Measurements from ENCODE around the gene SMARCC1.

SMARCC1 gene

GRCh38 chr3:47636921-47637320 is 144.8 kb downstream of the SMARCC1 start:
- ChIA-PET CTCF (no interaction called here), POLR2A (no interaction called here)
- TF ChIP-seq CTCF (IDR thresholded peaks at IDR 0.05; ENCODE audit: insufficient read depth, low read length, missing control alignments): no peak
- DNase-seq (ENCODE audit: low read depth, low spot score): no peak
- H3K4me3 ChIP-seq (ENCODE audit: low read depth, low read length): no peak overlapping the region

- no peak overlapping the region for H3K4me3 ChIP-seq (ENCODE audit: low read depth, low read length)
- no peak for TF ChIP-seq CTCF (IDR thresholded peaks at IDR 0.05; ENCODE audit: insufficient read depth, low read length, missing control alignments)
- ChIA-PET CTCF (no interaction called here), POLR2A (no interaction called here)
- no peak for DNase-seq (ENCODE audit: low read depth, low spot score)
Measured at GRCh38 chr3:47636225-47636624, 145.5 kb downstream of the SMARCC1 start.

- ChIA-PET POLR2A (no interaction called here), CTCF (no interaction called here)
- H3K4me3 ChIP-seq (ENCODE audit: low read depth, low read length): no peak overlapping the region
- DNase-seq (ENCODE audit: low read depth, low spot score): no peak
- TF ChIP-seq CTCF (IDR thresholded peaks at IDR 0.05; ENCODE audit: insufficient read depth, low read length, missing control alignments): no peak
Measured at GRCh38 chr3:47635536-47635935, 146.2 kb downstream of the SMARCC1 start.

- ChIA-PET CTCF (no interaction called here), POLR2A (no interaction called here)
- DNase-seq (ENCODE audit: low read depth, low spot score): no peak
- H3K4me3 ChIP-seq (ENCODE audit: low read depth, low read length): no peak overlapping the region
- no peak for TF ChIP-seq CTCF (IDR thresholded peaks at IDR 0.05; ENCODE audit: insufficient read depth, low read length, missing control alignments)
Measured at GRCh38 chr3:47634996-47635395, 146.7 kb downstream of the SMARCC1 start.

- POLR2A ChIA-PET: interaction anchor here (1.0 kb wide), 1 partner anchor 12 kb away, joined by 3 read pairs; no protein-coding TSS in a partner anchor
- CTCF ChIA-PET: no interaction called here
Measured at GRCh38 chr3:47630810-47631209, 150.9 kb downstream of the SMARCC1 start.

GRCh38 chr3:47629770-47630169 is 151.9 kb downstream of the SMARCC1 start:
- POLR2A ChIA-PET: interaction anchor here (1.0 kb wide), 1 partner anchor 11 kb away, joined by 3 read pairs; no protein-coding TSS in a partner anchor

More at GRCh38 chr3:47630810-47631209, 150.9 kb downstream of the SMARCC1 start:
- H3K4me3 ChIP-seq (ENCODE audit: low read depth, low read length): no peak overlapping the region
- DNase-seq (ENCODE audit: low read depth, low spot score): no peak
- no peak for TF ChIP-seq CTCF (IDR thresholded peaks at IDR 0.05; ENCODE audit: insufficient read depth, low read length, missing control alignments)

More at GRCh38 chr3:47629770-47630169, 151.9 kb downstream of the SMARCC1 start:
- DNase-seq (ENCODE audit: low read depth, low spot score): no peak
- H3K4me3 ChIP-seq (ENCODE audit: low read depth, low read length): no peak overlapping the region
- no peak for TF ChIP-seq CTCF (IDR thresholded peaks at IDR 0.05; ENCODE audit: insufficient read depth, low read length, missing control alignments)
- CTCF ChIA-PET: no interaction called here

All from AG04449 (cell line).